Keratinocyte (primary cell): Measurements from ENCODE around the gene OLFML2A.

Experiments used
- CTCF ChIP-seq, 3 experiments: IDR thresholded peaks in 1 of 3; conservative IDR thresholded peaks in 1 of 3; optimal IDR thresholded peaks in 1 of 3; 2 replicates in 2 of 3; 3 replicates in 1 of 3; pipeline versions ENCODE3 to v1.5.1; 2011; ENCODE audit warnings: low read length in 3 of 3, mild to moderate bottlenecking in 3 of 3, moderate library complexity in 2 of 3, control low read depth in 1 of 3, inconsistent platforms in 1 of 3; ENCODE audit not compliant: insufficient read depth in 2 of 3; ENCODE audit errors: extremely low read depth in 1 of 3
- EZH2 ChIP-seq: IDR thresholded peaks from one replicate; pipeline ENCODE4 v1.6.1; 2012; ENCODE audit warnings: inconsistent platforms, mild to moderate bottlenecking, low read length, moderate library complexity

GRCh38 chr9:124809211-124809610 is 32.3 kb downstream of the OLFML2A start:
- TF ChIP-seq CTCF (optimal IDR thresholded peaks at IDR 0.05 in 1 of 3, IDR thresholded peaks at IDR 0.05 in 1 of 3, conservative IDR thresholded peaks at IDR 0.05 in 1 of 3; ENCODE audit: extremely low read depth in 1 of 3, insufficient read depth in 2 of 3, low read length in 3 of 3) (no peak), EZH2 (no peak)
